GM10847 (cell line): ENCODE data around the gene KCNAB1.

Experiments
- POLR2A ChIP-seq: IDR thresholded peaks from 2 replicates; pipeline ENCODE4 v1.6.1; 2011; ENCODE audit not compliant: insufficient read length; ENCODE audit errors: extremely low read depth

KCNAB1 gene

DNA sequence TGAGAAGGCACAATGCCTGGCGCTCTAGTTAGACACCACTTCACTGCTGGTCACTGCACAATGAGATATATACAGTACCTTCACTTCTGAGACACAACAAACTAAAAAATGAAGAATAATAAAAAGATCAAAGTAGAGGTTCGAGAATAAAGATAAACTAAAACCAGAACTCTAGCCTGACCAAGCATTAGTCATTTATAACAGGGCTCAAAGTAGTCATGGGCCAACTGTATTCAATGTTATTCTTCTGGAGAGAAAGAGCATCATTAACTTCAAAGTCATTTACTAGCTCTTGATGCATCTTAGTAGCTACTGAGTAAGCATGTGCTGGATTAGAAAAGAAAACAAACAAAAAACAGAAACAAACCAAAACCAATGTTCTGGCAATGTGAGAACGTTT lies 289.3 kb downstream of the KCNAB1 start:
- TF ChIP-seq POLR2A = no peak

DNA sequence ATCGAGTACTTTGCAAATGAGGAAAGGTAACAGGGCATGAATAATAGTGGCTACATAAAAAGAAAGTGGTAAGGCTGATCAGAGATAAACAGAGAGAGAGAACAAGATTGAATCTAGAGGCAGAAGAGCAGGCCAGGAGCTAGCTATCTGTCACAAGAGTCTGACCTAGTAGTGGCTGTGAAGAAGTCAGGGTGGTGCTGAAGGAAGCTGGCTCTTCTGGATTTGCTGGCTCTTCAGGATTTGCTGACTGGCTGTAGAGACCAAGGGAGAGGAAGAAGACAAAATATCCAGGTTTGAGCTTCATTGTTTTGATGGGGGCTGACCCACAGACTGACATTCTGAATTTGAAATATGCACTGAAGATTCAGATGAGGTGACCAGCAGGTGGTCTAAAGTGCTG lies 292.2 kb downstream of the KCNAB1 start:
- no peak for TF ChIP-seq POLR2A

DNA sequence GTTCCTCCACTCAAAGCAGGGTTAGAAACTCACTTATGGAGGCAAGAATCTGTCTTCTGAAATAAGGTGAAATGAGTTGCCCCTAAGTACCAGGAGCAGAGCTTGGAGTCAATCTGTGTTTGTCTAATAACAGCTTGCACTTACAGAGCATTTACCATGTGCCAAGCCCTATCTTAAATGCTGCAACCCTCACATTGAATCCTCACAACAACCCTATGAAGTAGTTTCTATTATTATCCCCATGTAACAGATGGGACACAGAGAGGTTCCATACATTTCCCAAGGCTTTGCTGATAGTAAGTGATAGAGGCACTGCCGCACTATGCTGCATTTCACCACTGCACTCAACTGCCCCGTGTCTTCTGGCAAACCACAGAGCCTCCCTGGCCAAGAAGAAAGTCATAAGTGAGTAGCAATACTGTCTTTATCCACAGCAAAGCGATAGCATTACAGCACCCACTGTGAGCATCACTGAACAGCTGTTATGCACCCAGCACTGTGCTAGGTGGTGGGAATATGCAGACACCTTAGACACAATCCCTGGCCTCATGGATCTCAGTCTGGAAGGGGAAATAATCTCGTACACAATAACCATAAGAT lies 293.0 kb downstream of the KCNAB1 start:
- no peak for TF ChIP-seq POLR2A

- no peak for TF ChIP-seq POLR2A
These were observed 296.6 kb downstream of the KCNAB1 start for GRCh38 chr3:156416846-156417558.

- no peak for TF ChIP-seq POLR2A
These were observed 297.3 kb downstream of the KCNAB1 start for GRCh38 chr3:156417559-156418132.

DNA sequence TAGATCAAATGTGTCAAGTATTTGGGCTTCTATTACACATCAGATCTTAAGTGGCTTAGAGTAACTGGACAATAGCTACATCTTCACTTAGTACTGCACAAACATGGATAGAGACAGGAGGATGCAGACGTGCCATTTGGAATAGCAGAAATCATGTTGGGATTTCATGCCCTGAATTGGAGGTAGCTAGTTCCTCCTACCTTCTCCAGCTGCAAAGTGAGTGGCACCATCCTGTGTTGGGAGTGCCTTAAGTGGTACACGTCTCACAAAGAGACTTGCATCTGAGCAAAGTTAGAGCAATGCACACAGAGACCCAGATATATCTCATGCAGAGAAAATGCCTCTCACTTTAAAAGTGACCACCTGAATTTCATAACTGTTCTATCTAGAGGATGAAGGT lies 298.1 kb downstream of the KCNAB1 start:
- TF ChIP-seq POLR2A = no peak

DNA sequence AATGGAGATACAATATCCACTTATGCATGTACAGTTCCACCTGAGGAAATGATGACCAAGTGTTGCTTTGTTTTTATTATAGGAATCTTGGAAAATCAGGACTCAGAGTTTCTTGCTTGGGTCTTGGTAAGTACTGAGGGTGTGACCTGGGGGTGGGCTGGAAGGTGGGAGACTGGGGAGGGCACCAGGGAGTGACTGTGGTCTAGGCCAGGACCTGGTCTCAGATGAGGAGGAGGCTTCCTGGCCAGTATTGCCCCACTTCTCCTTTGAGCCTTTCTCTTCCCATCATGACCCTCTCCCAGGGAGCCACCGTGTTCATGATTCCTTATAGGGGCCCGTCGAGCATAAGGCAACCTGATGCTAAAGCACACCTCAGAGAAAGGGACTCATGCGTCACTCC lies 301.2 kb downstream of the KCNAB1 start:
- TF ChIP-seq POLR2A = no peak

- TF ChIP-seq POLR2A = no peak
These were observed 304.4 kb downstream of the KCNAB1 start for GRCh38 chr3:156424758-156425157.

GRCh38 chr3:156425651-156426050 lies 305.3 kb downstream of the KCNAB1 start:
- TF ChIP-seq POLR2A = no peak

- TF ChIP-seq POLR2A = no peak
These were observed 308.7 kb downstream of the KCNAB1 start for GRCh38 chr3:156429125-156429524.

DNA sequence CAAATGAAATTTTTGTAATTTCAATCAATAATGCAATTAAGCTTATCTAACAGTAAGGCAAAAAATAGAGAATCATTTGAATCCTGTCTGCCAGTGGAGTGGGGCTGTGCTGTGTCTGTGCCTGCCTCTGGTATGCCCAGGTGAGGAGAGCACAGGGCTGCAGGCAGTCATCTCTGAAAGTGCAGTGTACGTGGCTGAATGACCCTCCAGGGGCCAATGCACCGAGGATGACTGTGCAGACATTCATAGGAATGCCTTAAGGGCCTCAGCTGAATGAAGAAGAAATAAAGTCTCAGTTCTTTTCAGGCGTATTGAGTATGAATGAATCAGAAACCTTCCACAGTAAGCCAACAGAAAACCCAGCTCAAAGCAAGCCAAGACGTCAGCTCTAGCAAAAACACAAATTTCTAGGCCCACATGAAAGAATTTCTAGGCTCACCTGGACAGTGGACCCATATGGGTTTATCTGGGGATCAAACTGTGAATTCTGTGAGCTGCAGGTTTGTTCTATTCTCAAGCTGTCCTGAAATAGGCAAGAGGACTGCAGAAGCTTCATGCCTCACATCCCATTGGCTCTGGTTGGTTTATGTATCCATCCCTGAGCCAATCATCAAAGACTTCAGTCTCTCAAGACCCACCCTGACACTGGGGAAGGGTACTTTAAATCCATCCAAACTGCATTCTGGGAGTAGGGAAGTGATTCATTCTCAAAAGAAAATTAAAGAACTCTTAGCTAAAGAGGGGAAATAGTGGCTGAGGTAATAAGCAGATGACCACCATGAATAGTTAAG lies 311.2 kb downstream of the KCNAB1 start:
- no peak for TF ChIP-seq POLR2A

DNA sequence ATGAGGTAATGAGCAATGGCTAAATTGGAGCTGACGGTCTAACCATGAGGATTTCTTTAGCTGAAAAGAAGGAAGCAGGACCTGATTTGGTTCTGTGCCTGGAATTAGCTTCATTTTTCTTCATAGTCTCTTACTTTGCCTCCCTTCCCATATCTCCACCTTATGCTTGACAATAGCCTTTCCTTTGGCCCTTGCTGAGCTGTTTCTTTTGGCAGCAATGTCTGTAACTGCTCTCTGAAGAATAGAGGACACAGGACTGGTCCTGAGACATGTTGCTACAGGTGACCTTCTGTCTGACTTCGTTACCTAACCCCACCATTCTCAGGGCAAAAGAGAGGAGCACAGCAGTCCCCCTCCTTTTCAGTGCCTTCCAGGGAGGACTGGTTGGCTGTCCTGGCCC lies 312.2 kb downstream of the KCNAB1 start:
- TF ChIP-seq POLR2A = no peak

- TF ChIP-seq POLR2A = no peak
These were observed 312.8 kb downstream of the KCNAB1 start for GRCh38 chr3:156433138-156433537.

- no peak for TF ChIP-seq POLR2A
These were observed 313.5 kb downstream of the KCNAB1 start for GRCh38 chr3:156433910-156434309.

DNA sequence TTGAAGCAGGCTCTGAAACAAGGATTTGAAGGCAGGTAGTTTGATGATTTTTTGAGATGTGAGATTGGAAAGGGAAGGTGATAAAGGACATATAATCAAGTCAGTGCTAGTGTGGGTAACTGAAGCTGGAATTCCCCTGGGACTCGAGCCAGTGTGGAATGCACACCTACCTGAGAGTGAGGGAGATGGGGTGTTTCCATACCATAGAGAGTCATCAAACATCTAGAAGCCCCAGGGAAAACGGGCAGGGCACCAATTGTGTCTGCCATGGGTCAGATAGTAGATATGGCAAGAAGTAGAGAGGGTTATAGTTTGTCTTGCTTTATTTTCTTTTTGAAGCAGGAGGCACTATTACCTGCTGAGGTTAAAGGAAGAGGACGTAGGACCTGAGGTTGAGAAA lies 314.5 kb downstream of the KCNAB1 start:
- no peak for TF ChIP-seq POLR2A

GRCh38 chr3:156443079-156443478 lies 322.7 kb downstream of the KCNAB1 start:
- no peak for TF ChIP-seq POLR2A
